PC-3 (cell line): ENCODE measurements around the gene ASB10.

Experiments used
- CTCF ChIP-seq: fragments of 300-600 bp; sonication (generic); conservative IDR thresholded peaks from 2 replicates; pipeline ENCODE4 v1.5.1; 2017; ENCODE audit warnings: antibody characterized with exemption, low read depth, mild to moderate bottlenecking, low read length
- EZH2 ChIP-seq: fragments of 300-600 bp; sonication (generic); IDR thresholded peaks from one replicate; pipeline ENCODE4 v1.6.1; 2017; ENCODE audit warnings: antibody characterized with exemption, mild to moderate bottlenecking, low read length; ENCODE audit not compliant: unreplicated experiment

GRCh38 chr7:151135525-151135845, 51.6 kb downstream of the ASB10 start:
- no peak for TF ChIP-seq CTCF
- TF ChIP-seq EZH2, result no peak
